ENCODE measurements around the gene NSUN7.

The NSUN7 gene

DNA sequence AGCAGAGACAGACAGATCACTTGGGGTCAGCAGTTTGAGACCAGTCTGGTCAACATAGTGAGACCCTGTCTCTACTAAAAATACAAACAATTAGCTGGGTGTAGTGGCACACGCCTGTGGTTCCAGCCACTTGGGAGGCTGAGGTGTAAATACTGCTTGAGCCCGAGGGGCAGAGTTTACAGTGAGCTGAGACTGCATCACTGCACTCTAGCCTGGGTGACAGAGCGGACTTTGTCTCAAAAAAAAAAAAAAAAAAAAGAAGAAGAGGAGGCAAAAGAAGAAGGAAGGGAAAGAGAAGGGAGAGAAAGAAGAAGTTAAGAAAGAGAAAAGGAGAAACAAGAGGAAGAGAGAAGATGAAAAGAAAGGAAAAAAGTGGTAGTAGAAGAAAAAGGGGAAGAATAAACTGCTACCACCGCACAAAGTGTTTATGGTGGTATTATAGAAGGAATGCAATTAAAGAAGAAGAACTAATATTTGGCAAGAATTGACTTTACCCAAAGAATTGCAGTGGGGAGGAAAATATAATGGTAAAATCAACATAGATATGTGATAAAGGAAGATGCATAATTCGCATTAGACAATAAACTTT, 19.6 kb upstream of the NSUN7 start:
- H3K9ac ChIP-seq (ENCODE audit: low read depth, low read length, poor library complexity), result no peak overlapping the region
- no CpG with 5 or more reads among the region's 5 CpGs for WGBS, 2 donors (ENCODE audit: extremely low coverage in 2 of 2, insufficient read length in 2 of 2, insufficient replicate concordance in 1 of 2)
- DNase-seq (ENCODE audit: low spot score), result no peak
- peaks cover 0 to 1% of the 10 kb centered on the region in 2 donors for H3K4me1 ChIP-seq (ENCODE audit: control insufficient read depth in 2 of 2, insufficient read depth in 1 of 2, low read depth in 1 of 2, low read length in 2 of 2)
- H3K4me2 ChIP-seq (ENCODE audit: insufficient read depth, low read length, poor library complexity, severe bottlenecking), result no peak overlapping the region
- no peaks in the 10 kb centered on the region for H3K79me1 ChIP-seq (ENCODE audit: low read depth, low read length)
- no peaks in the 10 kb centered on the region for H3K36me3 ChIP-seq (replicated peaks in 1 of 2; ENCODE audit: control insufficient read depth in 2 of 2, insufficient read depth in 2 of 2, low read length in 2 of 2)
- H2BK12ac ChIP-seq (ENCODE audit: low read length), result no peak overlapping the region
- no peak overlapping the region for H3K4ac ChIP-seq (ENCODE audit: low read length)
- H2AFZ ChIP-seq (ENCODE audit: low read length), result no peak overlapping the region
- no peak overlapping the region for H2AK5ac ChIP-seq (ENCODE audit: low read depth, low read length)
- H3K23ac ChIP-seq (ENCODE audit: low read depth, low read length, poor library complexity), result no peak overlapping the region
- H3K18ac ChIP-seq (ENCODE audit: low read length), result no peak overlapping the region
- no peak overlapping the region for H3K14ac ChIP-seq (ENCODE audit: low read length)
- no peaks in the 10 kb centered on the region for H3K9me3 ChIP-seq (replicated peaks in 1 of 2; ENCODE audit: control insufficient read depth in 2 of 2, insufficient read depth in 1 of 2, low read depth in 1 of 2, low read length in 2 of 2)
- H3K27ac ChIP-seq (replicated peaks; ENCODE audit: low read length), result no peak overlapping the region
- no peak overlapping the region for H2BK15ac ChIP-seq (ENCODE audit: low read length)
- H2BK5ac ChIP-seq (ENCODE audit: low read length), result no peak overlapping the region
- no peaks in the 10 kb centered on the region for H3K27me3 ChIP-seq (ENCODE audit: control insufficient read depth in 3 of 3, insufficient read depth in 3 of 3, low read depth in 1 of 3, low read length in 3 of 3)
- no peak overlapping the region for H3K4me3 ChIP-seq (ENCODE audit: low read length in 2 of 2)
- no peak overlapping the region for H4K91ac ChIP-seq (ENCODE audit: low read depth, low read length, poor library complexity)
- no peak overlapping the region for H2BK120ac ChIP-seq (ENCODE audit: low read depth, low read length)
- H4K8ac ChIP-seq (ENCODE audit: low read depth, low read length), result no peak overlapping the region

DNA sequence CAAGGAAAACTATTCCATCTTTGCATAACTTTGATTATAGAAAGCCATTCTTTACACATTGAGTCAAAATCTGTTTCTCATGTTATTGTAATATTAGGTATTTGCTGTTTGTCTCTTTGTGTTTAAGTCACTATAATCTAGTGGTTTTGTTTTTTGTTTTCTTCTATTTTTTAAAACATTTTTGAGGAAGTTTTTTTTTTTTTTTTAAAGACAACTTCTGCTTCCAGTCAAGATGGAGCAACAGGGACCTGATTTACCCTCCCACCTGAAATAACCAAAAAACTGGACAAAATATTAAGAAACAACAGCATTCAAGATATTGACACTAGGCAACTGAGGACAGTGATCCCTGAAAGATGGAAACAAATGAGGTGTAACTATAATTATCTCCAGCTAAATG, 18.4 kb upstream of the NSUN7 start:
- H3K9me3 ChIP-seq (replicated peaks in 1 of 2; ENCODE audit: control insufficient read depth in 2 of 2, insufficient read depth in 1 of 2, low read depth in 1 of 2, low read length in 2 of 2), result no peaks in the 10 kb centered on the region
- no peak overlapping the region for H2BK12ac ChIP-seq (ENCODE audit: low read length)
- H3K4me1 ChIP-seq (ENCODE audit: control insufficient read depth in 2 of 2, insufficient read depth in 1 of 2, low read depth in 1 of 2, low read length in 2 of 2), result peaks cover 0 to 1% of the 10 kb centered on the region in 2 donors
- H3K36me3 ChIP-seq (replicated peaks in 1 of 2; ENCODE audit: control insufficient read depth in 2 of 2, insufficient read depth in 2 of 2, low read length in 2 of 2), result no peaks in the 10 kb centered on the region
- H2AK5ac ChIP-seq (ENCODE audit: low read depth, low read length), result no peak overlapping the region
- H2BK5ac ChIP-seq (ENCODE audit: low read length), result no peak overlapping the region
- no peak overlapping the region for H3K27ac ChIP-seq (replicated peaks; ENCODE audit: low read length)
- H3K4me3 ChIP-seq (ENCODE audit: low read length in 2 of 2), result no peak overlapping the region
- H4K91ac ChIP-seq (ENCODE audit: low read depth, low read length, poor library complexity), result no peak overlapping the region
- H4K8ac ChIP-seq (ENCODE audit: low read depth, low read length), result no peak overlapping the region
- no peaks in the 10 kb centered on the region for H3K27me3 ChIP-seq (ENCODE audit: control insufficient read depth in 3 of 3, insufficient read depth in 3 of 3, low read depth in 1 of 3, low read length in 3 of 3)
- no peak overlapping the region for H2AFZ ChIP-seq (ENCODE audit: low read length)
- H2BK15ac ChIP-seq (ENCODE audit: low read length), result no peak overlapping the region
- H3K4ac ChIP-seq (ENCODE audit: low read length), result no peak overlapping the region
- no peak overlapping the region for H3K9ac ChIP-seq (ENCODE audit: low read depth, low read length, poor library complexity)
- no peak overlapping the region for H3K14ac ChIP-seq (ENCODE audit: low read length)
- no peak overlapping the region for H2BK120ac ChIP-seq (ENCODE audit: low read depth, low read length)
- DNase-seq (ENCODE audit: low spot score), result no peak
- no peak overlapping the region for H3K23ac ChIP-seq (ENCODE audit: low read depth, low read length, poor library complexity)
- H3K18ac ChIP-seq (ENCODE audit: low read length), result no peak overlapping the region
- H3K4me2 ChIP-seq (ENCODE audit: insufficient read depth, low read length, poor library complexity, severe bottlenecking), result no peak overlapping the region
- H3K79me1 ChIP-seq (ENCODE audit: low read depth, low read length), result no peaks in the 10 kb centered on the region

DNA sequence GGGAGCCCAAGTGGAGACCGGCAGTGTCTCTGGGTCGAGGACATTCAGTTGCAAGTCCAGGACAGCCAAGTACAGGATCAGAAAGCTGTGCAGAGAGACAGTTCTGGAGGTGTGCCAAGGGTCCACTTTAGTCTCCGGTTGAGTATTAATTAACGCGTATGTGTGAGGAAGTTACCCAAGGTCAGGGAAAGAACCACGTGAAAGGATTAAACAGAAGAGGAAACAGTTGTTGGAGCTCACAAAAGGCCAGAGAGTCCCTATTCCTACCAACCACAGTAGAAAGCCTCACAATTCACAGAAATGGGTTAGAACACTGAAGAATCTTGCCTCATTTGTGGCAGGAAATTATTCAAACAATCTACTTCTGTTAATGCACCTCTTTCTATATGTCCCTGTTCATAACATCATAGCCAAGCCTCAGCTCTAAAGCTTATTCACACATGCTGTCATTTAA, 17.9 kb upstream of the NSUN7 start:
- no peak overlapping the region for H2AK5ac ChIP-seq (ENCODE audit: low read depth, low read length)
- no peak overlapping the region for H3K23ac ChIP-seq (ENCODE audit: low read depth, low read length, poor library complexity)
- no peak overlapping the region for H2BK12ac ChIP-seq (ENCODE audit: low read length)
- no peak overlapping the region for H3K18ac ChIP-seq (ENCODE audit: low read length)
- peaks cover 0 to 1% of the 10 kb centered on the region in 2 donors for H3K4me1 ChIP-seq (ENCODE audit: control insufficient read depth in 2 of 2, insufficient read depth in 1 of 2, low read depth in 1 of 2, low read length in 2 of 2)
- no peak overlapping the region for H2BK120ac ChIP-seq (ENCODE audit: low read depth, low read length)
- H3K9ac ChIP-seq (ENCODE audit: low read depth, low read length, poor library complexity), result no peak overlapping the region
- no peak overlapping the region for H3K27ac ChIP-seq (replicated peaks; ENCODE audit: low read length)
- no CpG with 5 or more reads among the region's 6 CpGs for WGBS, 2 donors (ENCODE audit: extremely low coverage in 2 of 2, insufficient read length in 2 of 2, insufficient replicate concordance in 1 of 2)
- no peaks in the 10 kb centered on the region for H3K27me3 ChIP-seq (ENCODE audit: control insufficient read depth in 3 of 3, insufficient read depth in 3 of 3, low read depth in 1 of 3, low read length in 3 of 3)
- H4K8ac ChIP-seq (ENCODE audit: low read depth, low read length), result no peak overlapping the region
- H3K36me3 ChIP-seq (replicated peaks in 1 of 2; ENCODE audit: control insufficient read depth in 2 of 2, insufficient read depth in 2 of 2, low read length in 2 of 2), result no peaks in the 10 kb centered on the region
- H2BK15ac ChIP-seq (ENCODE audit: low read length), result no peak overlapping the region
- H3K4me3 ChIP-seq (ENCODE audit: low read length in 2 of 2), result no peak overlapping the region
- H3K79me1 ChIP-seq (ENCODE audit: low read depth, low read length), result no peaks in the 10 kb centered on the region
- no peak overlapping the region for H2BK5ac ChIP-seq (ENCODE audit: low read length)
- H3K14ac ChIP-seq (ENCODE audit: low read length), result no peak overlapping the region
- H3K4me2 ChIP-seq (ENCODE audit: insufficient read depth, low read length, poor library complexity, severe bottlenecking), result no peak overlapping the region
- no peak for DNase-seq (ENCODE audit: low spot score)
- no peak overlapping the region for H4K91ac ChIP-seq (ENCODE audit: low read depth, low read length, poor library complexity)
- peak overlapping the region; percentile 68 for H2AFZ ChIP-seq (ENCODE audit: low read length)
- H3K9me3 ChIP-seq (replicated peaks in 1 of 2; ENCODE audit: control insufficient read depth in 2 of 2, insufficient read depth in 1 of 2, low read depth in 1 of 2, low read length in 2 of 2), result no peaks in the 10 kb centered on the region
- H3K4ac ChIP-seq (ENCODE audit: low read length), result no peak overlapping the region

DNA sequence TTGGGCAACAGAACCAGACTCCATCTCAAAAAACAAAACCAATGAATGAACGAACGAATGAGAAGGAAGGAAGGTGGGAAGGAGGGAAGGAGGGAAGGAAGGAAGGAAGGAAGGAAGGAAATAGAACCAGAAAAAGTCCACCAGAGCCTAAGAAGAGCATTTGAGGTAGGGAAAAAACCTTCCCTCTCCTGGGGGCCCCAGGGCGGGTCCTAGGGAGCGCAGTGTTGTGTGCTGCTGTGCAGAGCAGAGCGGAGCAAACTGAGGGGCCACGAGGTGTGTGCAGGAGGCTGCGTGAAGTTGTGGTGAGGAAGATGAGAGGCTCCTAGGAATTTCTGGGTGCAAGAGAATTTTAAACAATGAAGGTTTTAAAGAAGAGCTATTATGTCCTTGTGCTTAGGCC, 16.0 kb upstream of the NSUN7 start:
- H3K9me3 ChIP-seq (replicated peaks in 1 of 2; ENCODE audit: control insufficient read depth in 2 of 2, insufficient read depth in 1 of 2, low read depth in 1 of 2, low read length in 2 of 2), result no peaks in the 10 kb centered on the region
- WGBS, 2 donors (ENCODE audit: extremely low coverage in 2 of 2, insufficient read length in 2 of 2, insufficient replicate concordance in 1 of 2), result 100% methylated on average over 1 of the region's 7 CpGs; no CpG with 5 or more reads in 1 of the 2 donors
- no peaks in the 10 kb centered on the region for H3K27me3 ChIP-seq (ENCODE audit: control insufficient read depth in 3 of 3, insufficient read depth in 3 of 3, low read depth in 1 of 3, low read length in 3 of 3)

More for the DNA sequence above, 16.0 kb upstream of the NSUN7 start:
- H2BK5ac ChIP-seq (ENCODE audit: low read length), result no peak overlapping the region
- no peak overlapping the region for H2BK15ac ChIP-seq (ENCODE audit: low read length)
- H2AK5ac ChIP-seq (ENCODE audit: low read depth, low read length), result no peak overlapping the region
- no peak overlapping the region for H2BK120ac ChIP-seq (ENCODE audit: low read depth, low read length)
- no peak overlapping the region for H3K18ac ChIP-seq (ENCODE audit: low read length)
- no peak overlapping the region for H2BK12ac ChIP-seq (ENCODE audit: low read length)
- no peak overlapping the region for H2AFZ ChIP-seq (ENCODE audit: low read length)
- no peak for DNase-seq (ENCODE audit: low spot score)
- H3K9ac ChIP-seq (ENCODE audit: low read depth, low read length, poor library complexity), result no peak overlapping the region
- H3K4me1 ChIP-seq (ENCODE audit: control insufficient read depth in 2 of 2, insufficient read depth in 1 of 2, low read depth in 1 of 2, low read length in 2 of 2), result peaks cover 0 to 1% of the 10 kb centered on the region in 2 donors
- no peak overlapping the region for H4K91ac ChIP-seq (ENCODE audit: low read depth, low read length, poor library complexity)
- H3K4me2 ChIP-seq (ENCODE audit: insufficient read depth, low read length, poor library complexity, severe bottlenecking), result no peak overlapping the region
- no peak overlapping the region for H3K23ac ChIP-seq (ENCODE audit: low read depth, low read length, poor library complexity)
- H3K27ac ChIP-seq (replicated peaks; ENCODE audit: low read length), result no peak overlapping the region
- H3K36me3 ChIP-seq (replicated peaks in 1 of 2; ENCODE audit: control insufficient read depth in 2 of 2, insufficient read depth in 2 of 2, low read length in 2 of 2), result no peaks in the 10 kb centered on the region
- no peak overlapping the region for H3K14ac ChIP-seq (ENCODE audit: low read length)
- no peak overlapping the region for H3K4ac ChIP-seq (ENCODE audit: low read length)
- no peak overlapping the region for H4K8ac ChIP-seq (ENCODE audit: low read depth, low read length)
- H3K79me1 ChIP-seq (ENCODE audit: low read depth, low read length), result no peaks in the 10 kb centered on the region
- no peak overlapping the region for H3K4me3 ChIP-seq (ENCODE audit: low read length in 2 of 2)
